ENCODE results near the gene CALN1. TPM values are rescaled to one million over a fixed set of nuclear protein-coding genes. Genes with fewer than 3 reads are reported as not detected.

The CALN1 gene
- total RNA-seq, 1 donor from 2014 or later: 0.52 TPM

GRCh38 chr7:71982851-71983250 is 429.3 kb downstream of the CALN1 start:
- no peak overlapping the region for H3K9ac ChIP-seq (ENCODE audit: low read depth in 1 of 3, low read length in 3 of 3)
- H3K36me3 ChIP-seq (ENCODE audit: control insufficient read depth in 3 of 3, insufficient read depth in 3 of 3, low read length in 3 of 3): no peaks in the 10 kb centered on the region
- no peak overlapping the region for H3K4me3 ChIP-seq (ENCODE audit: low read length in 3 of 3)
- no peaks in the 10 kb centered on the region for H3K4me1 ChIP-seq (ENCODE audit: control insufficient read depth in 3 of 3, insufficient read depth in 3 of 3, low read length in 3 of 3)
- H3K27me3 ChIP-seq (ENCODE audit: control insufficient read depth in 3 of 3, insufficient read depth in 3 of 3, low read length in 3 of 3): peaks cover 0 to 2% (median 0%) of the 10 kb centered on the region in 3 donors
- no peak overlapping the region for H3K27ac ChIP-seq (ENCODE audit: low read depth, low read length)
- no peaks in the 10 kb centered on the region for H3K9me3 ChIP-seq (ENCODE audit: control insufficient read depth in 3 of 3, low read length in 3 of 3)

GRCh38 chr7:71976645-71977044 is 435.5 kb downstream of the CALN1 start:
- no peaks in the 10 kb centered on the region for H3K27me3 ChIP-seq (ENCODE audit: control insufficient read depth in 3 of 3, insufficient read depth in 3 of 3, low read length in 3 of 3)
- H3K4me3 ChIP-seq (ENCODE audit: low read length in 3 of 3): no peak overlapping the region
- H3K36me3 ChIP-seq (ENCODE audit: control insufficient read depth in 3 of 3, insufficient read depth in 3 of 3, low read length in 3 of 3): no peaks in the 10 kb centered on the region
- no peaks in the 10 kb centered on the region for H3K4me1 ChIP-seq (ENCODE audit: control insufficient read depth in 3 of 3, insufficient read depth in 3 of 3, low read length in 3 of 3)
- H3K9me3 ChIP-seq (ENCODE audit: control insufficient read depth in 3 of 3, low read length in 3 of 3): peaks cover 0 to 3% (median 0%) of the 10 kb centered on the region in 3 donors
- H3K9ac ChIP-seq (ENCODE audit: low read depth in 1 of 3, low read length in 3 of 3): no peak overlapping the region
- H3K27ac ChIP-seq (ENCODE audit: low read depth, low read length): no peak overlapping the region

- Histone ChIP-seq H3K36me3 (ENCODE audit: control insufficient read depth in 3 of 3, insufficient read depth in 3 of 3, low read length in 3 of 3) (no peaks in the 10 kb centered on the region), H3K9ac (ENCODE audit: low read depth in 1 of 3, low read length in 3 of 3) (no peak overlapping the region), H3K27ac (ENCODE audit: low read depth, low read length) (no peak overlapping the region), H3K4me1 (ENCODE audit: control insufficient read depth in 3 of 3, insufficient read depth in 3 of 3, low read length in 3 of 3) (no peaks in the 10 kb centered on the region), H3K9me3 (ENCODE audit: control insufficient read depth in 3 of 3, low read length in 3 of 3) (peaks cover 0 to 3% (median 0%) of the 10 kb centered on the region in 3 donors), H3K27me3 (ENCODE audit: control insufficient read depth in 3 of 3, insufficient read depth in 3 of 3, low read length in 3 of 3) (no peaks in the 10 kb centered on the region), H3K4me3 (ENCODE audit: low read length in 3 of 3) (no peak overlapping the region)
These were observed 437.5 kb downstream of the CALN1 start for GRCh38 chr7:71974611-71975010.

GRCh38 chr7:71972534-71972933 is 439.6 kb downstream of the CALN1 start:
- no peak overlapping the region for H3K9ac ChIP-seq (ENCODE audit: low read depth in 1 of 3, low read length in 3 of 3)

DNA sequence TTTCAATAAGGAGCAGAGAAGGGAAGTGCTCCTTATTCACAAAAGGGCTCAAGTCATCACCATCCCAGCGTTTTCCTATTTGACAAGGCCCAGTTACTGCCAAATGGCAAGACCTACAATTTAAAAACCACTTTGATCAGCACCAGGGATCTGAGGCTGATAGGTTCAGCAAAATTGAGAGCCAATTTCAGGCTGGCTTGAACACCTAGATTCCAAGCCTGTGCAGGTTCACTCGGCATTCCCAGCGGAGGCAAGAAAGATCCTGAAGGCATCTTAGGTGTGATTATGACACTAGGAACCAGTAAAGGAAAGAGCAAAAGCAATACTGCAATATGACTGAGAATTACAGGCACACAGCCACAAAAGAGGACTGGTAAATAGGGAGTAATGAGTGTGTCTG is 441.4 kb downstream of the CALN1 start:
- Histone ChIP-seq H3K9me3 (ENCODE audit: control insufficient read depth in 3 of 3, low read length in 3 of 3) (no peaks in the 10 kb centered on the region), H3K27ac (ENCODE audit: low read depth, low read length) (no peak overlapping the region), H3K36me3 (ENCODE audit: control insufficient read depth in 3 of 3, insufficient read depth in 3 of 3, low read length in 3 of 3) (no peaks in the 10 kb centered on the region), H3K4me1 (ENCODE audit: control insufficient read depth in 3 of 3, insufficient read depth in 3 of 3, low read length in 3 of 3) (no peaks in the 10 kb centered on the region), H3K4me3 (ENCODE audit: low read length in 3 of 3) (no peak overlapping the region), H3K27me3 (ENCODE audit: control insufficient read depth in 3 of 3, insufficient read depth in 3 of 3, low read length in 3 of 3) (no peaks in the 10 kb centered on the region), H3K9ac (ENCODE audit: low read depth in 1 of 3, low read length in 3 of 3) (no peak overlapping the region)

More at GRCh38 chr7:71972534-71972933, 439.6 kb downstream of the CALN1 start:
- Histone ChIP-seq H3K36me3 (ENCODE audit: control insufficient read depth in 3 of 3, insufficient read depth in 3 of 3, low read length in 3 of 3) (no peaks in the 10 kb centered on the region), H3K9me3 (ENCODE audit: control insufficient read depth in 3 of 3, low read length in 3 of 3) (peaks cover 0 to 3% (median 0%) of the 10 kb centered on the region in 3 donors), H3K27me3 (ENCODE audit: control insufficient read depth in 3 of 3, insufficient read depth in 3 of 3, low read length in 3 of 3) (no peaks in the 10 kb centered on the region), H3K4me3 (ENCODE audit: low read length in 3 of 3) (no peak overlapping the region), H3K4me1 (ENCODE audit: control insufficient read depth in 3 of 3, insufficient read depth in 3 of 3, low read length in 3 of 3) (no peaks in the 10 kb centered on the region), H3K27ac (ENCODE audit: low read depth, low read length) (no peak overlapping the region)

GRCh38 chr7:71962636-71963035 is 449.5 kb downstream of the CALN1 start:
- Histone ChIP-seq H3K4me3 (ENCODE audit: low read length in 3 of 3) (no peak overlapping the region), H3K27ac (ENCODE audit: low read depth, low read length) (no peak overlapping the region), H3K9me3 (ENCODE audit: control insufficient read depth in 3 of 3, low read length in 3 of 3) (no peaks in the 10 kb centered on the region), H3K36me3 (ENCODE audit: control insufficient read depth in 3 of 3, insufficient read depth in 3 of 3, low read length in 3 of 3) (no peaks in the 10 kb centered on the region), H3K4me1 (ENCODE audit: control insufficient read depth in 3 of 3, insufficient read depth in 3 of 3, low read length in 3 of 3) (no peaks in the 10 kb centered on the region), H3K27me3 (ENCODE audit: control insufficient read depth in 3 of 3, insufficient read depth in 3 of 3, low read length in 3 of 3) (no peaks in the 10 kb centered on the region), H3K9ac (ENCODE audit: low read depth in 1 of 3, low read length in 3 of 3) (no peak overlapping the region)

DNA sequence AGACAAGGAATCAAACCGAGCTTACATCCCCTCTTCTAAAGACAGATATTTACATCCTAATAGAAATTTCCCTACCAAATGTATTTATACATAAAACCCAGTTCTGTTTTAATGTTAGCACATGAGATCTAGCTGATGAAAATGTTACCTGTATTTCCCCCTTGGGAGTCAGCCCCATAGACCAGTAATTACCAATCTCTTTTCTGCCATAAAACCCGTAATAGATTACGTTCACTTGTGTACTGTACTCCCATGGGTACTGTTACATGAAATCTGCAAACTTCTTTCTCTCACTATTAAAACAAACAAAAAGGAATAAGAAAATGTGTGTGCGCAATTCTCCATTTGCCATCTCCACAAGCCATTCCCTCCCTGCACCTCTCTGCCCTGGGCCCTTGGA is 450.9 kb downstream of the CALN1 start:
- H3K27ac ChIP-seq (ENCODE audit: low read depth, low read length): no peak overlapping the region
- H3K4me1 ChIP-seq (ENCODE audit: control insufficient read depth in 3 of 3, insufficient read depth in 3 of 3, low read length in 3 of 3): no peaks in the 10 kb centered on the region
- H3K27me3 ChIP-seq (ENCODE audit: control insufficient read depth in 3 of 3, insufficient read depth in 3 of 3, low read length in 3 of 3): no peaks in the 10 kb centered on the region
- H3K4me3 ChIP-seq (ENCODE audit: low read length in 3 of 3): no peak overlapping the region
- no peaks in the 10 kb centered on the region for H3K9me3 ChIP-seq (ENCODE audit: control insufficient read depth in 3 of 3, low read length in 3 of 3)
- H3K9ac ChIP-seq (ENCODE audit: low read depth in 1 of 3, low read length in 3 of 3): no peak overlapping the region
- no peaks in the 10 kb centered on the region for H3K36me3 ChIP-seq (ENCODE audit: control insufficient read depth in 3 of 3, insufficient read depth in 3 of 3, low read length in 3 of 3)

- H3K4me3 ChIP-seq (ENCODE audit: low read length in 3 of 3): no peak overlapping the region
- H3K36me3 ChIP-seq (ENCODE audit: control insufficient read depth in 3 of 3, insufficient read depth in 3 of 3, low read length in 3 of 3): no peaks in the 10 kb centered on the region
- no peak overlapping the region for H3K9ac ChIP-seq (ENCODE audit: low read depth in 1 of 3, low read length in 3 of 3)
- H3K4me1 ChIP-seq (ENCODE audit: control insufficient read depth in 3 of 3, insufficient read depth in 3 of 3, low read length in 3 of 3): no peaks in the 10 kb centered on the region
- H3K27ac ChIP-seq (ENCODE audit: low read depth, low read length): no peak overlapping the region
- no peaks in the 10 kb centered on the region for H3K9me3 ChIP-seq (ENCODE audit: control insufficient read depth in 3 of 3, low read length in 3 of 3)
- H3K27me3 ChIP-seq (ENCODE audit: control insufficient read depth in 3 of 3, insufficient read depth in 3 of 3, low read length in 3 of 3): no peaks in the 10 kb centered on the region
These were observed 470.0 kb downstream of the CALN1 start for GRCh38 chr7:71942115-71942514.

- Histone ChIP-seq H3K27ac (ENCODE audit: low read depth, low read length) (no peak overlapping the region), H3K9me3 (ENCODE audit: control insufficient read depth in 3 of 3, low read length in 3 of 3) (no peaks in the 10 kb centered on the region), H3K27me3 (ENCODE audit: control insufficient read depth in 3 of 3, insufficient read depth in 3 of 3, low read length in 3 of 3) (no peaks in the 10 kb centered on the region), H3K9ac (ENCODE audit: low read depth in 1 of 3, low read length in 3 of 3) (no peak overlapping the region), H3K36me3 (ENCODE audit: control insufficient read depth in 3 of 3, insufficient read depth in 3 of 3, low read length in 3 of 3) (no peaks in the 10 kb centered on the region), H3K4me1 (ENCODE audit: control insufficient read depth in 3 of 3, insufficient read depth in 3 of 3, low read length in 3 of 3) (no peaks in the 10 kb centered on the region), H3K4me3 (ENCODE audit: low read length in 3 of 3) (no peak overlapping the region)
These were observed 474.2 kb downstream of the CALN1 start for GRCh38 chr7:71937840-71938371.

GRCh38 chr7:71935674-71936073 is 476.5 kb downstream of the CALN1 start:
- H3K4me3 ChIP-seq (ENCODE audit: low read length in 3 of 3): no peak overlapping the region
- H3K9ac ChIP-seq (ENCODE audit: low read depth in 1 of 3, low read length in 3 of 3): no peak overlapping the region
- H3K9me3 ChIP-seq (ENCODE audit: control insufficient read depth in 3 of 3, low read length in 3 of 3): no peaks in the 10 kb centered on the region
- H3K27ac ChIP-seq (ENCODE audit: low read depth, low read length): no peak overlapping the region
- no peaks in the 10 kb centered on the region for H3K4me1 ChIP-seq (ENCODE audit: control insufficient read depth in 3 of 3, insufficient read depth in 3 of 3, low read length in 3 of 3)
- H3K27me3 ChIP-seq (ENCODE audit: control insufficient read depth in 3 of 3, insufficient read depth in 3 of 3, low read length in 3 of 3): no peaks in the 10 kb centered on the region
- no peaks in the 10 kb centered on the region for H3K36me3 ChIP-seq (ENCODE audit: control insufficient read depth in 3 of 3, insufficient read depth in 3 of 3, low read length in 3 of 3)
